Hepatocyte (in vitro differentiated cells): Measurements from ENCODE around the gene MCM3.

Source experiments
- CTCF ChIP-seq: fragments of 200-600 bp; sonication (generic); IDR thresholded peaks from 2 replicates; pipeline ENCODE4 v1.5.1; 2016; ENCODE audit warnings: antibody characterized with exemption, mild to moderate bottlenecking; ENCODE audit not compliant: poor library complexity
- EZH2 ChIP-seq: fragments of 200-600 bp; sonication (generic); IDR thresholded peaks from 2 replicates; pipeline ENCODE4 v1.6.1; 2016; ENCODE audit warnings: antibody characterized with exemption, mild to moderate bottlenecking, borderline replicate concordance

- TF ChIP-seq CTCF (no peak), EZH2 (no peak)
These were observed 53.9 kb downstream of the MCM3 start for GRCh38 chr6:52230685-52231084.
